ENCODE measurements around the gene THRA.
"Not testable (repeated sequence)": the region's sequence is repeated elsewhere in the genome, so short reads cannot be mapped to it uniquely, and the experiment has no call there.

Gene THRA

GRCh38 chr17:40113110-40113906, 50.5 kb downstream of the THRA start:
- DNase-seq (ENCODE audit: low read depth) = peak; percentile 89

GRCh38 chr17:40113907-40114245, 51.1 kb downstream of the THRA start:
- no peak for DNase-seq (ENCODE audit: low read depth)

- DNase-seq (ENCODE audit: low read depth) = no peak
Measured at GRCh38 chr17:40115101-40115436, 52.3 kb downstream of the THRA start.

- DNase-seq (ENCODE audit: low read depth) = peak; percentile 79
Measured at GRCh38 chr17:40121181-40122135, 58.7 kb downstream of the THRA start, which contains the start of gene MSL1. MSL1 (plus strand) TSS chr17:40121971; CDS start chr17:40122613, 642 bp downstream.

GRCh38 chr17:40122136-40122998, 59.6 kb downstream of the THRA start:
- no peak for DNase-seq (ENCODE audit: low read depth)

- no peak for DNase-seq (ENCODE audit: low read depth)
Measured at GRCh38 chr17:40122999-40123810, 60.4 kb downstream of the THRA start.

GRCh38 chr17:40123811-40124114, 61.0 kb downstream of the THRA start:
- no peak for DNase-seq (ENCODE audit: low read depth)

- DNase-seq (ENCODE audit: low read depth) = no peak
Measured at GRCh38 chr17:40124279-40125141, 61.7 kb downstream of the THRA start.

- DNase-seq (ENCODE audit: low read depth) = no peak
Measured at GRCh38 chr17:40129498-40129897, 66.7 kb downstream of the THRA start.

- no peak for DNase-seq (ENCODE audit: low read depth)
Measured at GRCh38 chr17:40130352-40131042, 67.7 kb downstream of the THRA start.

GRCh38 chr17:40134184-40134583, 71.4 kb downstream of the THRA start:
- DNase-seq (ENCODE audit: low read depth) = no peak

- DNase-seq (ENCODE audit: low read depth) = no peak
Measured at GRCh38 chr17:40135817-40136216, 73.1 kb downstream of the THRA start.

- no peak for DNase-seq (ENCODE audit: low read depth)
Measured at GRCh38 chr17:40139566-40140058, 76.8 kb downstream of the THRA start.

- DNase-seq (ENCODE audit: low read depth) = not testable (repeated sequence)
Measured at GRCh38 chr17:40143166-40143565, 80.4 kb downstream of the THRA start.

Data from activated gamma-delta T cell treated with anti-CD3 and anti-CD28 coated beads, Interleukin-2, amount 50 U/mL, for 16 hours (primary cell).